NCI-H2171 treated with DMSO at 0.1 percent for 48 hours (cell line): ENCODE data around the gene ROBO4.

Experiments
- DNase-seq: peaks from one replicate; lab custom pipeline; 2025; lab: John Stamatoyannopoulos, UW

ROBO4 gene

GRCh38 chr11:124918950-124919349 lies 21.3 kb upstream of the ROBO4 start, which contains the start of gene HEPN1:
Gene HEPN1 (plus strand): TSS chr11:124919250.
- DNase-seq = no peak

GRCh38 chr11:124917115-124917637 lies 19.5 kb upstream of the ROBO4 start:
- peak; percentile 88 for DNase-seq

- DNase-seq = no peak
These were observed 18.7 kb upstream of the ROBO4 start for GRCh38 chr11:124916370-124916710.

GRCh38 chr11:124915541-124916369 lies 18.1 kb upstream of the ROBO4 start:
- DNase-seq = no peak

GRCh38 chr11:124902616-124903015 lies 5.0 kb upstream of the ROBO4 start:
- no peak for DNase-seq

GRCh38 chr11:124900464-124900863 lies 2.8 kb upstream of the ROBO4 start:
- no peak for DNase-seq

GRCh38 chr11:124899383-124900145 lies 1.9 kb upstream of the ROBO4 start:
- no peak for DNase-seq

GRCh38 chr11:124898711-124899110 lies 1.0 kb upstream of the ROBO4 start:
- DNase-seq = no peak

GRCh38 chr11:124898263-124898680 lies 607 bp upstream of the ROBO4 start:
- no peak for DNase-seq

- no peak for DNase-seq
These were observed 759 bp downstream of the ROBO4 start for GRCh38 chr11:124896821-124897391.

GRCh38 chr11:124896071-124896750 lies 1.5 kb downstream of the ROBO4 start:
- no peak for DNase-seq

- DNase-seq = no peak
These were observed 2.1 kb downstream of the ROBO4 start for GRCh38 chr11:124895471-124895971.

GRCh38 chr11:124894606-124895430 lies 2.8 kb downstream of the ROBO4 start:
- no peak for DNase-seq

- no peak for DNase-seq
These were observed 3.8 kb downstream of the ROBO4 start for GRCh38 chr11:124893781-124894401.

GRCh38 chr11:124892750-124893454 lies 4.8 kb downstream of the ROBO4 start:
- DNase-seq = no peak

- no peak for DNase-seq
These were observed 5.5 kb downstream of the ROBO4 start for GRCh38 chr11:124892146-124892545.

- DNase-seq = no peak
These were observed 6.2 kb downstream of the ROBO4 start for GRCh38 chr11:124891373-124891861.

- DNase-seq = no peak
These were observed 6.8 kb downstream of the ROBO4 start for GRCh38 chr11:124890683-124891372.

- no peak for DNase-seq
These were observed 7.5 kb downstream of the ROBO4 start for GRCh38 chr11:124890151-124890550.
